Keratinocyte (primary cell): ENCODE results near the gene FRYL. TPM values are rescaled to one million over a fixed set of nuclear protein-coding genes. Genes with fewer than 3 reads are reported as not detected.
"Not testable (repeated sequence)": the region's sequence is repeated elsewhere in the genome, so short reads cannot be mapped to it uniquely, and the experiment has no call there.

ENCODE experiments used
- DNase-seq: peaks from one replicate; pipeline ENCODE4 v3.0.0-alpha.2; 2011; ENCODE audit warnings: low read depth, missing footprints, low spot score
- FAIRE-seq: peaks from 2 replicates; lab custom pipeline; 2011; peaks lifted over from hg19 to GRCh38; lab: Jason Lieb, UNC
- H2AFZ ChIP-seq: 2 replicates; pipeline ENCODE4 v1.6.0; 2012; ENCODE audit warnings: low read length, control low read depth, inconsistent platforms; ENCODE audit not compliant: control insufficient read depth
- H3K27ac ChIP-seq: 2 replicates; pipeline ENCODE4 v1.5.1; 2011; ENCODE audit warnings: low read length; ENCODE audit not compliant: control insufficient read depth, insufficient read depth
- H3K27me3 ChIP-seq: 3 replicates; pipeline ENCODE4 v1.6.0; 2011; ENCODE audit warnings: low read length; ENCODE audit not compliant: control insufficient read depth, insufficient read depth; ENCODE audit errors: extremely low read depth
- H3K36me3 ChIP-seq, 2 experiments: 2 replicates in 1 of 2; 3 replicates in 1 of 2; pipeline ENCODE4 v1.5.1; 2011; ENCODE audit warnings: low read length in 2 of 2, mild to moderate bottlenecking in 1 of 2; ENCODE audit not compliant: control insufficient read depth in 2 of 2, insufficient read depth in 2 of 2; ENCODE audit errors: extremely low read depth in 1 of 2
- H3K4me1 ChIP-seq: 3 replicates; pipeline ENCODE4 v1.5.1; 2011; ENCODE audit warnings: low read length; ENCODE audit not compliant: control insufficient read depth, insufficient read depth; ENCODE audit errors: extremely low read depth
- H3K4me2 ChIP-seq: 3 replicates; pipeline ENCODE4 v1.6.0; 2011; ENCODE audit warnings: low read depth, low read length; ENCODE audit not compliant: control insufficient read depth, insufficient read depth; ENCODE audit errors: extremely low read depth
- H3K4me3 ChIP-seq, 3 experiments: fragments of 200-600 bp in 1 of 3; sonication (generic) in 1 of 3; 2 replicates in 2 of 3; 3 replicates in 1 of 3; pipeline ENCODE4 v1.5.1; 2011 to 2016; ENCODE audit warnings: low read length in 3 of 3, mild to moderate bottlenecking in 3 of 3, control low read depth in 2 of 3, inconsistent platforms in 1 of 3, low read depth in 1 of 3, mixed read lengths in 1 of 3, mixed run types in 1 of 3, moderate library complexity in 1 of 3; ENCODE audit not compliant: control insufficient read depth in 2 of 3, insufficient read depth in 2 of 3; ENCODE audit errors: extremely low read depth in 1 of 3
- H3K79me2 ChIP-seq: 2 replicates; pipeline ENCODE4 v1.6.0; 2012; ENCODE audit warnings: low read length; ENCODE audit not compliant: control insufficient read depth, insufficient read depth
- H3K9ac ChIP-seq: 3 replicates; pipeline ENCODE4 v1.6.0; 2011; ENCODE audit warnings: low read length; ENCODE audit not compliant: control insufficient read depth, insufficient read depth; ENCODE audit errors: extremely low read depth
- H3K9me1 ChIP-seq: 3 replicates; pipeline ENCODE4 v1.6.0; 2011; ENCODE audit warnings: low read length; ENCODE audit not compliant: control insufficient read depth, insufficient read depth; ENCODE audit errors: extremely low read depth
- H3K9me3 ChIP-seq: 2 replicates; pipeline ENCODE4 v1.5.1; 2012; ENCODE audit warnings: low read depth, low read length; ENCODE audit not compliant: control insufficient read depth
- H4K20me1 ChIP-seq: 3 replicates; pipeline ENCODE4 v1.6.0; 2011; ENCODE audit warnings: low read length; ENCODE audit not compliant: control insufficient read depth, insufficient read depth; ENCODE audit errors: extremely low read depth
- EZH2 ChIP-seq: IDR thresholded peaks from one replicate; pipeline ENCODE4 v1.6.1; 2012; ENCODE audit warnings: inconsistent platforms, mild to moderate bottlenecking, low read length, moderate library complexity
- dilution Hi-C: fragments of 300-500 bp; cut with MboI; formaldehyde crosslinking; loops from one replicate; pipeline ENCODE4 v1.7.0; 2020; ENCODE audit warnings: low sequenced_read_pairs; ENCODE audit not compliant: extremely low pct_ligation_motif_present
- polyA plus RNA-seq, 5 experiments: library from polyadenylated mRNA; depleted of rRNA in 3 of 5; stranded (reverse) in 3 of 5; stranded (forward) in 1 of 5; unstranded in 1 of 5; fragments of >200 nt; gene quantifications; 1 replicate in 1 of 5; 2 replicates in 3 of 5; 3 replicates in 1 of 5; pipeline versions ENCODE4 v1.2.1 to v1.2.3, GENCODE V29; 2011 to 2012; ENCODE audit warnings: missing spikeins in 2 of 5, low read depth in 1 of 5, low replicate concordance in 1 of 5
- TF ChIP-seq, protein P1 (sequence below), 3 experiments: IDR thresholded peaks in 1 of 3; conservative IDR thresholded peaks in 1 of 3; optimal IDR thresholded peaks in 1 of 3; 2 replicates in 2 of 3; 3 replicates in 1 of 3; pipeline versions ENCODE3 to v1.5.1; 2011; ENCODE audit warnings: low read length in 3 of 3, mild to moderate bottlenecking in 3 of 3, moderate library complexity in 2 of 3, control low read depth in 1 of 3, inconsistent platforms in 1 of 3; ENCODE audit not compliant: insufficient read depth in 2 of 3; ENCODE audit errors: extremely low read depth in 1 of 3

The FRYL gene
- polyA plus RNA-seq, 1 donor (not counting 4 experiments of a cell fraction or from before 2014, with no cell fraction given) = 40.4 TPM

DNA sequence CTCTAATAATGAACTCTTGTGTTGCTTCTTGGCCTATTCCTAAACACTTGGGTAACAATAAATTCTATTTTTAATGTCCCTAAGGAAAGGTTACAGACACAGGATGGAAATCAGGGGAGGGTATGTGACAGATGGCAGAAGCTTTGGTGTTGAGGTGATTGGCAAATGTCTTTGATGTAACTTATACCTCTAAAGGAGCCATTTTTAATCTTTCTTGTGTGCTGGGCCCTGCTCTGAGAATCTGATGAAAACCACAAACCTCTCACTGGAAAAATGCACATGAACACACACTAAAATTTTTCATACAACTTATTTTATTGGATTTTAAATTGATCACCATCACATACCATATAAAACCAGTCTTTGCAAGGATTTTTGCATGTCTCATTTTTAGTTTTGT is 17.7 kb downstream of the FRYL start:
- dilution Hi-C loops = no loop called here
- no peak for FAIRE-seq
- no peak for DNase-seq
- H3K36me3 ChIP-seq = peaks cover 2 to 4% of the 10 kb centered on the region in 2 experiments
- no peaks in the 10 kb centered on the region for H3K9me3 ChIP-seq
- no peaks in the 10 kb centered on the region for H3K9me1 ChIP-seq
- H3K4me2 ChIP-seq = no peak overlapping the region
- TF ChIP-seq, protein P1, sequence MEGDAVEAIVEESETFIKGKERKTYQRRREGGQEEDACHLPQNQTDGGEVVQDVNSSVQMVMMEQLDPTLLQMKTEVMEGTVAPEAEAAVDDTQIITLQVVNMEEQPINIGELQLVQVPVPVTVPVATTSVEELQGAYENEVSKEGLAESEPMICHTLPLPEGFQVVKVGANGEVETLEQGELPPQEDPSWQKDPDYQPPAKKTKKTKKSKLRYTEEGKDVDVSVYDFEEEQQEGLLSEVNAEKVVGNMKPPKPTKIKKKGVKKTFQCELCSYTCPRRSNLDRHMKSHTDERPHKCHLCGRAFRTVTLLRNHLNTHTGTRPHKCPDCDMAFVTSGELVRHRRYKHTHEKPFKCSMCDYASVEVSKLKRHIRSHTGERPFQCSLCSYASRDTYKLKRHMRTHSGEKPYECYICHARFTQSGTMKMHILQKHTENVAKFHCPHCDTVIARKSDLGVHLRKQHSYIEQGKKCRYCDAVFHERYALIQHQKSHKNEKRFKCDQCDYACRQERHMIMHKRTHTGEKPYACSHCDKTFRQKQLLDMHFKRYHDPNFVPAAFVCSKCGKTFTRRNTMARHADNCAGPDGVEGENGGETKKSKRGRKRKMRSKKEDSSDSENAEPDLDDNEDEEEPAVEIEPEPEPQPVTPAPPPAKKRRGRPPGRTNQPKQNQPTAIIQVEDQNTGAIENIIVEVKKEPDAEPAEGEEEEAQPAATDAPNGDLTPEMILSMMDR (optimal IDR thresholded peaks at IDR 0.05 in 1 of 3, IDR thresholded peaks at IDR 0.05 in 1 of 3, conservative IDR thresholded peaks at IDR 0.05 in 1 of 3; ENCODE audit: extremely low read depth in 1 of 3, insufficient read depth in 2 of 3, low read length in 3 of 3) = no peak
- no peak for TF ChIP-seq EZH2
- H4K20me1 ChIP-seq = peaks cover 5% of the 10 kb centered on the region
- H2AFZ ChIP-seq = no peak overlapping the region
- H3K27ac ChIP-seq = no peak overlapping the region
- H3K4me1 ChIP-seq = no peaks in the 10 kb centered on the region
- H3K27me3 ChIP-seq = no peaks in the 10 kb centered on the region
- peaks cover 84% of the 10 kb centered on the region for H3K79me2 ChIP-seq
- no peak overlapping the region for H3K9ac ChIP-seq
- no peak overlapping the region for H3K4me3 ChIP-seq

DNA sequence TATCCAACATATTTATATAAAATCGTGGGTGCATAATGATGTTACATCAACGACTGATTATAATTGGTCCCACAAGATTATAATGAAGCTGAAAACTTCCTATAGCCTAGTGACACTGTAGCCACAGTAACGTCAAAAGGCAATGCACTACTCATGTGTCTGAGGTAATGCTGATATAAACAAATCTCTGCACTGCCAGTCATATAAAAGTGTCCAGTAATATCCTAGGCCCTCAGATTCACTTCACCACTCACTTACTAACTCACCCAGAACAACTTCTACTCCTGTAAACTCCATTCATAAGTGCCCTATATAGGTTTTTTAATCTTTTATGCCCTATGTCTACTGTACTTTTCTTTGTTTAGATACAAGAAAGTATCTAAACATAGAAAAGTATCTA is 18.8 kb downstream of the FRYL start:
- Histone ChIP-seq H3K36me3 (peaks cover 2 to 4% of the 10 kb centered on the region in 2 experiments), H3K9me3 (no peaks in the 10 kb centered on the region), H3K4me3 (no peak overlapping the region), H3K4me2 (no peak overlapping the region), H3K79me2 (peaks cover 82% of the 10 kb centered on the region), H3K9me1 (no peaks in the 10 kb centered on the region), H3K27me3 (no peaks in the 10 kb centered on the region), H3K27ac (no peak overlapping the region), H3K4me1 (no peaks in the 10 kb centered on the region), H2AFZ (no peak overlapping the region), H3K9ac (no peak overlapping the region), H4K20me1 (peaks cover 3% of the 10 kb centered on the region)
- no peak for FAIRE-seq
- dilution Hi-C loops = no loop called here
- no peak for DNase-seq
- TF ChIP-seq, protein P1 (optimal IDR thresholded peaks at IDR 0.05 in 1 of 3, IDR thresholded peaks at IDR 0.05 in 1 of 3, conservative IDR thresholded peaks at IDR 0.05 in 1 of 3; ENCODE audit: extremely low read depth in 1 of 3, insufficient read depth in 2 of 3, low read length in 3 of 3) = no peak
- TF ChIP-seq EZH2 = no peak

GRCh38 chr4:48758703-48759102 is 21.4 kb downstream of the FRYL start:
- H3K4me1 ChIP-seq, H3K9me1 ChIP-seq, H3K27ac ChIP-seq, H3K36me3 ChIP-seq, H3K9ac ChIP-seq, H3K9me3 ChIP-seq, FAIRE-seq, DNase-seq, dilution Hi-C loops, H3K4me2 ChIP-seq, H4K20me1 ChIP-seq, H2AFZ ChIP-seq, H3K4me3 ChIP-seq, H3K27me3 ChIP-seq: not testable (repeated sequence)
- peaks cover 82% of the 10 kb centered on the region for H3K79me2 ChIP-seq
